ENCODE measurements around the gene SNX4. TPM values are rescaled to one million over a fixed set of nuclear protein-coding genes. Genes with fewer than 3 reads are reported as not detected.

The SNX4 gene
- total RNA-seq, 1 experiment from 2014 or later: 23.2 TPM

- DNase-seq (ENCODE audit: low spot score): no peak
- Mint-ChIP-seq H3K4me3 (no peak overlapping the region), H3K36me3 (no peaks in the 10 kb centered on the region), H3K27me3 (ENCODE audit: low read depth) (no peaks in the 10 kb centered on the region), H3K27ac (no peak overlapping the region), H3K9me3 (no peaks in the 10 kb centered on the region), H3K4me1 (peaks cover 4% of the 10 kb centered on the region)
- TF ChIP-seq TP53 (CRISPR knock-in tag; IDR thresholded peaks at IDR 0.05) (no peak), KAT7 (CRISPR knock-in tag; IDR thresholded peaks at IDR 0.05; ENCODE audit: borderline replicate concordance) (no peak), USF1 (CRISPR knock-in tag; IDR thresholded peaks at IDR 0.05) (no peak), ZNF138 (CRISPR knock-in tag; conservative IDR thresholded peaks at IDR 0.05) (no peak), SOX15 (CRISPR knock-in tag; IDR thresholded peaks at IDR 0.05) (no peak), JAZF1 (CRISPR knock-in tag; IDR thresholded peaks at IDR 0.05) (no peak), ATF3 (CRISPR knock-in tag; conservative IDR thresholded peaks at IDR 0.05) (no peak), NFATC4 (CRISPR knock-in tag; IDR thresholded peaks at IDR 0.05) (no peak), IRF1 (CRISPR knock-in tag; IDR thresholded peaks at IDR 0.05) (no peak), ZNF425 (CRISPR knock-in tag; conservative IDR thresholded peaks at IDR 0.05) (no peak), NR3C1 (CRISPR knock-in tag; conservative IDR thresholded peaks at IDR 0.05; ENCODE audit: low read depth) (no peak), HMGA2 (CRISPR knock-in tag; IDR thresholded peaks at IDR 0.05) (no peak), NR1H2 (CRISPR knock-in tag; IDR thresholded peaks at IDR 0.05) (no peak), MXD4 (CRISPR knock-in tag; IDR thresholded peaks at IDR 0.05; ENCODE audit: borderline replicate concordance) (no peak), ARID4B (CRISPR knock-in tag; IDR thresholded peaks at IDR 0.05; ENCODE audit: borderline replicate concordance) (no peak)
- CTCF ChIA-PET: interaction anchor here (1.1 to 2.0 kb wide), 2 partner anchors 12 to 145 kb away, joined by 3 to 9 read pairs; no protein-coding TSS in a partner anchor
- ATAC-seq: no peak
- POLR2A ChIA-PET: no interaction called here
Measured at GRCh38 chr3:125440970-125441369, 79.0 kb downstream of the SNX4 start.

- Mint-ChIP-seq H3K4me3 (no peak overlapping the region), H3K4me1 (peaks cover 4% of the 10 kb centered on the region), H3K27ac (no peak overlapping the region), H3K36me3 (no peaks in the 10 kb centered on the region), H3K27me3 (ENCODE audit: low read depth) (no peaks in the 10 kb centered on the region), H3K9me3 (no peaks in the 10 kb centered on the region)
- ATAC-seq (0 out of 2 replicates have a peak, but pooled peaks have one; percentile 53), DNase-seq (ENCODE audit: low spot score) (no peak)
- CTCF ChIA-PET: interaction anchor here (0.7 to 2.0 kb wide), 4 partner anchors 12 to 145 kb away, joined by 3 to 9 read pairs (median 4); no protein-coding TSS in a partner anchor
- POLR2A ChIA-PET: no interaction called here
- no peak for TF ChIP-seq FOXP1 (CRISPR knock-in tag; IDR thresholded peaks at IDR 0.05; ENCODE audit: borderline replicate concordance)
- no peak for TF ChIP-seq NFATC4 (CRISPR knock-in tag; IDR thresholded peaks at IDR 0.05)
- no peak for TF ChIP-seq ZNF121 (CRISPR knock-in tag; IDR thresholded peaks at IDR 0.05)
- TF ChIP-seq ZNF512 (CRISPR knock-in tag; IDR thresholded peaks at IDR 0.05; ENCODE audit: borderline replicate concordance): no peak
- TF ChIP-seq ESRRA (CRISPR knock-in tag; IDR thresholded peaks at IDR 0.05; ENCODE audit: borderline replicate concordance): no peak
- TF ChIP-seq ERG (CRISPR knock-in tag; IDR thresholded peaks at IDR 0.05): no peak
Measured at GRCh38 chr3:125440559-125440955, 79.4 kb downstream of the SNX4 start.

All from WTC11 (cell line).